ENCODE measurements around the gene GPR180.

- TF ChIP-seq E2F4 (CRISPR knock-in tag; IDR thresholded peaks at IDR 0.05; ENCODE audit: borderline replicate concordance, low read depth), result no peak
- TF ChIP-seq IRF2 (CRISPR knock-in tag; IDR thresholded peaks at IDR 0.05; ENCODE audit: borderline replicate concordance, low read depth), result no peak
- no peak for TF ChIP-seq CTCF (IDR thresholded peaks at IDR 0.05)
- no peak for TF ChIP-seq GABPB1 (CRISPR knock-in tag; IDR thresholded peaks at IDR 0.05)
Observed at GRCh38 chr13:94664889-94665288, 63.2 kb downstream of the GPR180 start.

All from WTC11 (cell line).